GM23248 (cell line): ENCODE data around the gene EEF2.

Experiments used
- EZH2 ChIP-seq: fragments of 200-600 bp; sonication (generic); IDR thresholded peaks from 2 replicates; pipeline ENCODE4 v1.6.1; 2018; ENCODE audit warnings: antibody characterized with exemption, mild to moderate bottlenecking; ENCODE audit not compliant: insufficient read depth, poor library complexity, severe bottlenecking
- EZH2phosphoT487 ChIP-seq: fragments of 200-600 bp; sonication (generic); IDR thresholded peaks from 2 replicates; pipeline ENCODE4 v1.6.1; 2018; ENCODE audit warnings: antibody characterized with exemption, moderate library complexity, mild to moderate bottlenecking, low read depth; ENCODE audit not compliant: insufficient read depth

GRCh38 chr19:4016486-4016885 lies 31.2 kb upstream of the EEF2 start:
- TF ChIP-seq EZH2phosphoT487 (no peak), EZH2 (no peak)
